Activated CD8-positive, alpha-beta memory T cell treated with anti-CD3 and anti-CD28 coated beads for 4 hours (primary cell): ENCODE results near the gene SEMA3A.
"Not testable (repeated sequence)": the region's sequence is repeated elsewhere in the genome, so short reads cannot be mapped to it uniquely, and the experiment has no call there.

Experiments used
- DNase-seq, 2 donors: peaks; one replicate each; pipeline ENCODE4 v3.0.0-alpha.2; 2020; ENCODE audit warnings: low read depth in 2 of 2

The SEMA3A gene

DNA sequence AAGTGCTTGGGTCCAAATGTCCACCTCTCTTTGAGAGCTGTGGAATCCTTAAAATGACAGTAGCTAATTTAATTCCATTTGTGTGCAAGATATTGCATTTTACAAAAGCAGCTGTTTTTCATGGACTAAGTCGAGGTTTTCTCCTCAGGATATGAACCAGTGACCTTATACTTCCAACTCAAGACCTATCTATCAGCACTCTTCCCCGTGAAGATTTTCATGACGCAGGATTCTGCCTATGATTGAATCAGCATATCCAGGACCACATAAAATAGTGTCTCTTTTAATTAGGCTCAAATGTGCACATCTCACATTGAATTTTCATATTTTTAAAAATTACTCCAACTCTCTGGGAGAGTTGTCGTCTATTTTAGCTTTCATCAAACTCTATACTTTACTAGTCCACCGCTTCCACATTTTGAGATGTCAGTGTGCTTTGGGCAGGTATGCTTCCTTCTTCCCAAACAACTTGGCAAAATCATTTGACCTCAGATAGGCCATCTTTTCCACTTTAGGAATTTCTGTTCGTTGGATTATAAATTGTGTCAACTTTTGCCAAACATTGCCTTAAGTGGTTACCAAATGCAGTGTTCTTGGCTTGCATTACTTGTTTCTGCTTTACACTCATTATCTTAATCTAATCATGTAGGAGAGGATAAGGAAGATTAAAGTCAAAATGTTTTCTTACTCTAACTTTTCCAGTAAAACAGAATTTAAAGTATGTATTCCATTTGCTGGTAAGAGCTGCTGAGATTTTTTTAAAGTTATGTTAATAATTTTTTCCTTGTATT is 39.4 kb downstream of the SEMA3A start:
- no peak for DNase-seq

DNA sequence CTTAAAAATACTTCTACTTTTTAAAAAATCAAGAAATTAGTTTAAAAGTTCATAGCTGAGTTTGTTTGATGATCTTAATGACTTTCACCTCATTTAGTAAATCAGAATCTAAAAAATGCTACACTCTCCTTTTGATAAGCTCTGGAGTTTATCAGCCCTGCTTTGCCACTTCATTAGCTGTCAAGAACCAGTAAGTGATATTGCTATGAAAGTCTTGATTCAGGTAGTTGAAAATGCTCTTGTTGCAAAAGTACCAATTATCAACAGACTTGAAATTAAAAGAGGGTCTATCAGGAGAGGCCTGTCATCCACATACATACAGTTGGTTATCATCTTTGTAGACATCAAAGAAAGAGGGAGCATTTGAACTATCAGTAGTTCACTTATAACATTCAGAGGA is 41.6 kb downstream of the SEMA3A start:
- no peak for DNase-seq

DNA sequence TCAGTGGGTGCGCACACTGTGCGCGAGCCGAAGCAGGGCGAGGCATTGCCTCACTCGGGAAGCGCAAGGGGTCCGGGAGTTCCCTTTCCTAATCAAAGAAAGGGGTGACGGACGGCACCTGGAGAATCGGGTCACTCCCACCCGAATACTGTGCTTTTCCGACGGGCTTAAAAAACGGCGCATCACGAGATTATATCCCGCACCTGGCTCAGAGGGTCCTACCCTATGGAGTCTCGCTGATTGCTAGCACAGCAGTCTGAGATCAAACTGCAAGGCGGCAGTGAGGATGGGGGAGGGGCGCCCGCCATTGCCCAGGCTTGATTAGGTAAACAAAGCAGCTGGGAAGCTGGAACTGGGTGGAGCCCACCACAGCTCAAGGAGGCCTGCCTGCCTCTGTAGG is 44.2 kb downstream of the SEMA3A start:
- not testable (repeated sequence) for DNase-seq

DNA sequence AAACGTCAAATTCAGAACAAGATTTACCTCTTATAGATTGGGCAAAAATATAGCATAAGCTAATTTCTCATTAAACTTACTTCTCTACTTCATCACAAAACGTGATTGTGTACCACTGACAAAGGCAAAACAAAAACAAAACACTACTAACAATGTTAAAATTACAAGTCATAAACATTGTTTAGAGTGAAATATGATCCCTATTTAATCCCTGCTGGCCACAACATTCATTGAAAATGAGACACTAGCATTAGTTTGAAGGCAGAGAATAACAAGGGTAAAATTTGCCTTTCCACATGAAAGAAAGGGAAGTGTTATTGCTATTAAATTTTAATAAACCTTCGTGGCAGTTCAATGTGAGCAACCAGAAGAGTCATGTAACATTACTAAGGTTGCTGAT is 45.0 kb downstream of the SEMA3A start:
- DNase-seq: no peak

DNA sequence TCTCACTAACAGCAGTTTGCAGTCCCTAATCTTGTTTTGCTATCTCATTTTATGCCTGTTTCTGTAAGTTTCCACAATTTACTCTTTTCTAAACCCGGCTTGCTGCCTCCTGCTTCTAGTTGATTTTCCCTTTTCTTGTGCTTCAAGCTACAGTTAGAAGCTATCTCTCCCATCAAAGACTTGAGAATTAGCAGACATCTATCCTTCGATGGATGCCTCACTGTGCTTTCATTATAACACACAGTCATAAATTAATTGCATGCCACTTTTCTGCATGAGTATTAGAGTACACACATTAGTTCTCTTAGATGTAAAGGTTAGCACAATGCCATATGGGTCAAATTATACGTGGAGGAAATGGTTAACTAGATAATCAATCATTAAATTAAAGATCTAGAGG is 48.7 kb downstream of the SEMA3A start:
- DNase-seq: no peak

DNA sequence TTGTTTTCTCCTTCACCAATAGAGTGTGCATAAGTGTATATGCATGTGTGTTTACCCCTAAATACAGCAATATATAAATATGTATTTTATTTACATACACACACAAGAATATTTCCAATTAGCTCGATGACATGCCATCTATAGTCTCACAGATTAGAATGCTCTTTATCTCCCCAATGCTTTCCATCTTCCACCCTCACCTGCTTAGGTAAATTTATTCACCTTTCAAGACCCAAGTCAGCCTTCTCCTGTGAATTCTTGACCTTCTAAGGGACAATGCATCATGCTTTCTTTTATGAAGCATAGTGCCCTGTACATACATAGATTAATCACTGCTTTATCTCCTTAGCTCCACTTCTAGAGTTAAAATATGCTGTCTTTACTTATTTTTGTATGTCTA is 49.7 kb downstream of the SEMA3A start:
- DNase-seq: no peak

DNA sequence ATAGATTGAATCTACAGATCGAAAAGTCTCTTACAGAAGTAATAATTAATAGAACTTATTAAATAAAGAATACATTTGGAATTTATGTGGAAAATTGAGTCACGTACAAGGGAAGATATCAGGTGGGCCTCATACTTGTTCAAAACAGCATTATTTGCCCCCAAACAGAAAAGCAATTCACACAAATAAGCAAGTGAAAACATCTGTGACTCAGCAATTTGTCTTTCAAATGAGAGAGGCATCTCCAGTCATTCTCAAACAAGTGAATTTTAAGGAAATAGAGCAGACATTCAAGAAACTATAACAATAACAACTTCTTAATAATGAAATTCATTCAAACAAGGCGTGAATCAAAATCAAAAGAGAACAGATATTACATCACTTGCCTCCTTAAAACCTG is 50.1 kb downstream of the SEMA3A start:
- DNase-seq: no peak

DNA sequence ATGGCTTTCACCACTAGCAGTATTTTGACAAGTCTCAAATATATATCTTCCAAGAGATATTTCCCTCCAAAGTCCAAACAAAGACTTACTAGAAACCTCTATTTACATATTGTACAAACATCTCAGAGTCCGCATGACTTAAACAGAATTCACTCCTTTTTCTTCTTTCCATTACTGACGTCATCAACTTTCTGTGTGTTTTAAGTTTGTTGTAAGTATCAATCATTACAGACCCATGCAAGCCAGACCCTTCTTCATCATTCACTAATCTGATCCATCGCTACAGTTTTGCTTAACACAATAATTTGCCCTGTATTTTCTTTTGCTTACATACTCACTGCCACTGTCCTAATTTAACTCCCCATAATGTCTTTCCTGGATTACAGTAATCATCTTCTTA is 51.9 kb downstream of the SEMA3A start:
- DNase-seq: no peak

DNA sequence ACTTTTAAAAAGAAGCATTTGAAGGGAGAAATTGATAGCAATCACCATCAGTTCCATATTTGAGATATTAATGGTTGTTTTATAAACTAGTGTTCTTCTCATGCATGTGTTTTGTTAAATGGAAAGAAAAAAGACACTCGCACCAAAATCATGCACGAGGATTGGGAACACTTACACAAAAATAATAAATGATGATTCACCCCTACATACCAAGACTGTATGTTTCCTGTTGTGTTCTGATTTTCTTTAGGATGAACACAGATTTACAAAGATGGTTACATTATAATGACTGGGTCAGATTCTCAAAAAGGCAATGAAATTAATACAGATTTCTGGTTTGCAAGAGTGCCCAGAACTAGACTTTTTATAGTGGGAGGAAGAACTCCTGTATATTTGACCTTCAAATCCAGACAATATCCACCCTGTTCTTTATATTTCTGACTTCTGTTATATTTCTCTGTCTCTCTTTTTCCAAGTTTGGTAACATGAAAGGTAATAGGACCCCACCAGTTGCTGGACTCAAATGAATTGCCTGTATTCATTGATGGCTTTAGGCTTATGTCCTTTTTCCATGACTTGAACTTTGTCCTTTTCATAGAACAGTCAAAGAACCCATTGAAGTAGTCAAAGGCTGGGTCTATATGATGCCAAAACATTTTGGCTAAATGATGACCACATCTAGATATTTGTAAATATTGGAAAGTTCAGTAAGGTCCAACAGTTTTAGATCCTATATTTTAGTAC is 54.4 kb downstream of the SEMA3A start:
- no peak for DNase-seq

DNA sequence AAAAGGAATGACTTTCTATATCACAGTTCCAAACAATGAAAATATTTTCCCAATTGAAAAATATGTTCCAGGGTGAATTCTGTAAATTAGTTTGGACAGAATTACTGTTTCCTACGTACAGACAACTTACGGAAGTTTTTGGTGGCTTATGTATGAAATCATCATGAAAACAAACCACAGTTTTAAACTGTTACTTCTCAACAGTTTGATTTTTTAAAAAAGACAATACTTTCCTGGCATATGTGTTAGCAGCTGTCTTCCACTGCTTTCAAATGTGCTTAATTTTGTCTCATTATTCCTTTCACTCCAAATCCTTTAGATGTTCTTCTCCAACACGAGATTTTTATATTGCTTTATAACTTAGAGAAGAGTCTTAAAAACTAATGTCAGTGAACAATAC is 56.2 kb downstream of the SEMA3A start:
- DNase-seq: no peak

DNA sequence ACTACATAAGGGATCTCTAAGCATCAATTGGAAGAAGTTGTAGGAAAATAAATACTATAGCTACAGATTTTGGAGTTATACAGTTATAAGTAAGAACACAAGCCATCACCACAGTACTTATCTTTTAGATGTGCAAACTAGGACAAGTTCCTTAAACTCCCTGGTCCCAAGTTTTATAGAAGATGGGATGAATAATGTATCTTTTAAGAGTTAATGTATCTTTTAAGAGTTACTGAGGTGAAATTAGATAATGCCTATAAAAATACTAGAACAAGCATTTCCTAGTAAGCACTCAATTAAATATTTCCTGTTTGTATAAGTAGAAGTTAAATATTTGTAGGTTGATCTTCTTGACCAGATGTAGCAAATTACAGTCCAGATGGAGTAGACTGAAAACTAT is 56.8 kb downstream of the SEMA3A start:
- no peak for DNase-seq

DNA sequence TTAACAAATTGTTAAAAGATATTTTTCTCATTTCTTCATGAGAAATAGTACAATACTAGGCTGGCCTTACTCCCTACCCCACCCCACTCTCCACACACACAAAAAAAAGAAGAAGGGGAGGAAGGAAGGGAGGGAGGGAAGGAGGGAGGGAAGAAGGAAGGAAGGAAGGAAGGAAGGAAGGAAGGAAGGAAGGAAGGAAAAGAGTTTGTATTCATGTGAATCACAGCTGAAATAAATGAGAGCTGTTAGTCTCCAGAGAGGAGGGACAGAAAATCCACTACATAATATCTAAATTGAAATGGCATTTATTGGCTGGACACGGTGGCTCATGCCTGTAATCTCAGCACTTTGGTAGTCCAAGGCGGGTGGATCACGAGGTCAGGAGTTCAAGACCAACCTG is 57.8 kb downstream of the SEMA3A start:
- DNase-seq: no peak

DNA sequence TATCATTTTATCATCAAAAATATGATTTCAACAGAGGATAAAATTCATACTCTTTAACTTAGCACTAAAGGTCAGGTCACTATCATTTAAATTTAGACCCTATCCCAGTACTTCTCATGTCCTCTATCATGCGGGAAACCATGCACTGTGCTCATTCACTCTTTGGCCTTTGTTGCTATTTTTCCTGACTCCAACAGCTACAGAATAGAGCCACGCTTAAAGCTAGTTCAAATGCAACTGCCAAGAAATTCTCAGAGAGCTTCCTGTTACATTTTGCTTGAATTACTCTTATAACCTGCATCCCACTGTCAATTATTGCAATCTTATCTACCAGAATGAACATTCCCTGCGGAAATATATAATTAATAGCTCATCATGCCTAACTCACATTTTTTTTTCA is 58.3 kb downstream of the SEMA3A start:
- DNase-seq: no peak

DNA sequence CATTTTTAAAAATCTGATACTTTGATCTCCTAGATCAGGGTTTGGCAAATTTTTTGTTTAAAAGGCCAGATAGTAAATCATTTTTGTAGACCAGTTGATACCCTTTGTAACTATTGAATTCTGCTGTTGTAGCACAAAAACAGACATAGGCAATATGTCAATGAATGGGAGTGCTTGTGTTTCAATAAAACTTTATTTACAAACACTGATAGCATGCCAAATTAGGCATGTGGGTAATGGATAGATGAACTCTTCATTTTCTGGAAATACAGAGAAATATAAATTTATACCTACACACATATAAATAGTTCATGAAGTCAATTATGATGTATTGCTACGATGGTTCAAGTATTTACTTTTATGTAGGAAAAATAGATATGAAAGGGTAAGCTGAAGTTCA is 60.4 kb downstream of the SEMA3A start:
- no peak for DNase-seq

DNA sequence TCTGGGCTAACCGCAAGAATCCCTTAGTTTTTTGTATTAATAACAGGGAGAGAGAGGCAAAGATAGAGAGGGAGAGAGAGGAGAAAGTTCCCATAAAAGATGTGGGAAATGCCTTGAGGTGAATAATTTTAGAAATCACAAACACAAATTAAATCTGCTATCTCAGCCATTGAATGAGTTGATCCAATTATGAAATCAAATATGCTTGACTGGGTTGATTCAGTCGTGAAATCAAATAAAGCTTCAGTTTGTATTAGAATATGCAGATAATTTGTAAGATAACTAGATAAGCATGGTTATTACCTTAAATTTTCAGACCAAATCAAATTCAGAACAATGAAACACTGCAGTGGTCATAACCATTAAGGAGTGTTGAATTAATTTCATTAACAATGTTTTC is 68.9 kb downstream of the SEMA3A start:
- no peak for DNase-seq

DNA sequence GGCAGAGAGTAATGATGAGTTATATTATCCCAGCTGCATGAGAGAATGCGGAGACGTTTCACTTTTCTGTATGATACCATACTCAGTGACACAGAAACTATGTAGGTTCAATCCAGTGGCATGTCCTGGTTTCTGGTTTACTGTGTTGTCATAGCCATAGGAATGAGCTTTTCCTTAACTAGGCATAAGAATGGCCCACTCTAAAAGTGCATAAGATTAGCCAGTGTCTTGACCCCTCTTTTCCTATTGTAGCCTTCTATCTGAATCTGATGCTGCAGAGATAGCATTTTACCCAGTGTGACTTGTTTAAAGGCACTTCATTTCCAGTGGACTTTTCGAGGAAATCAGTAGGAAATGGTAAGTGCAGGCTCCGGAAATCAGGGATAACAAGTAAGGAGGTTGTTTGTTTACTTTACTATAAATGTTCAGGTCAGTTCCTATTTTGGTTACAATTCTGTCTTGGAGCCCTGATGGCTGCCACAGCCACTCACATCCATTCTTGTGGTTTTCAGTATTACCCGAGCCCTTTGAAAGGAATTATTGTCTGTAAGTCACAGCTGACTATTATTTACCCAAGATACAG is 70.5 kb downstream of the SEMA3A start:
- no peak for DNase-seq

DNA sequence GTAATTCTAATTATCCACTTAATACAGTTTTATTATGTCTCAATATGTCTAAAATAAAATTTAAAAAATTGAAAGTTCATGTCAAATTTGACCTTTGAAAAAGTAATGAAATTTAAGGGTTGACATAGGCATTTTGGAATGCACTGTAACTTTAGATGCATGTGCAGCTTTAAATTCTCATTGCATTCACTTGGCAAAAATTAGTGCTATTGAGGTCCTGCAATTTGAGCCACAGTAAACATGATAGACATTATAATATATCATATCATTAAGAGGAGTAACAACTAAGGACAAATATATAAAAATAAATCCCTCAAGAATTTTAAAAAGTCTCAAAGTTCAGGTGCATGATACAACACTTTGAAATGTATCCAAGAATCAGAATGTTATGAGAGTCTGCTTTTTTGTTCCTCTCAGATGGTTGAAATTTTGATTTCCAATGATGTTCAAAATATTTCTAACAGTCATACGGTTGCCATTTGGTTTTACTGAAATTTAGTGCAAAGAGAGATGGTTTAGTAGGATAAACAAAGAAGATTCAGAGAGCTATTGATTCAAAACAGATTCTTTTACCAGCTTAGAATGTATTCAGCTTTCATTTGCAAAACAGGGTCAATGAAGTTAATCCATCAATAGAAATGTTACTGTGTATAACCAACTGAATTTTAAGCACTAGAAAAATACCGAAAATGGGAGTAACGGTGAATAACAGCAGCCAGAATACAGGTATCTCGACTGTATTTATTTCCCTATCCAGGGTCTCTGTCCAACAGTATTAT is 71.8 kb downstream of the SEMA3A start:
- DNase-seq: no peak

DNA sequence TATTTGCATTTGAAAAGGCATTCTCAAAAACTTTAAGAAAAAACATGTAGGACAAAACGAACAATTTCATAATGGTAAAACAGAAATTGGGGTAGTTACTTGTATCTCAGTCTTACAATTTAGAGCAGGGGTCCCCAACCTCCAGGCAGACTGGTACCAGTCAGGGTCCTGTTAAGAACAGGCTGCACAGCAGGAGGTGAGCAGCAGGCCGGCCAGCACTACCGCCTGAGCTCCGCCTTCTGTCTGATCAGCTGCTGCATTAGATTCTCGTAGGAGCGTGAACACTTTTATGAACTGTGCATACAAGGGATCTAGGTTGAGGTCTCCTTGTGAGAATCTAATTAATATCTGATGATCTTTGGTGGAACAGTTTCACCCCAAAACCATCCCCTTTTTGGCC is 77.3 kb downstream of the SEMA3A start:
- no peak for DNase-seq

DNA sequence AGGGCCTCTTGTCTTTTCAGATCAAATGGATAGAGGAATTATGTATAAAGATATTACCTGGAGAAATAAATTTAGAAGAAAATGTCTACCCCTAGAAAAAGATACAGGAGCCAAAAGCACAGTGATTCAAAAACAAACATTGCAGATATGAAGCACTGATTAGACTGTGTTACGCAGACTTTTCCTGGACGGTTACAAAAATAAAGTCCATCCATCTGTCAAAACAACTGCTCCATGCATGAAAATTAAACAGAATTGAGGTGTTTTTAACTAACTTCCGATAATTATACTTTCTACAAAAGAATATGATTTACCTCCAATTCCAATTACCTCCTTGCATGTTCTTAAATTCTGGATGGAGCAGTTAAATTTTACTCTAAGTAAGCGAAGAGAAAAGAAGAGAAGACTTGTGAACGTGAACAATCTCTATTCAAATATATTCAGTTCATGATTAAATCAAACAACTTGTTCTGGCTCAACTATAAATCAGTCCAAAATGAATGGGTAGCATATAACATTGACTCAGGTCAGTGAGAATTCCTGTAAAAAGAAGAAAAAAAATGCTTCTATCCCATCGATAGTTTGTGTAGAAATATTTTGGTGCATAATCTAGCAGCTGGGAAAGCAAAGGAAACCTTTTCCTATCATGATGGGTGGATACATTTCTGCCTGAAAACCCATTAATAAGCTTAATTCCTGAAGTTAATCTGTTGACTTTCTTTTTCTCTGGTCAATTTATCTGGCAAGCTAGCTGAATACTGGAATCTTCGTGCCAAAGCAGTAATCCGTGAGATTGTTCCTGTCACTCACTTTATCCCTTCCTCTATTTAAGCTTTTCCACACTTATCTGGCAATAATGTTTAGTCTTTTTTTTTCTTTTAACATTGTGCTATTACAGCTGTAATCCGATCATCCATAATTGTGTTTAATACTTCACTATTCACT is 80.4 kb downstream of the SEMA3A start:
- DNase-seq: no peak

DNA sequence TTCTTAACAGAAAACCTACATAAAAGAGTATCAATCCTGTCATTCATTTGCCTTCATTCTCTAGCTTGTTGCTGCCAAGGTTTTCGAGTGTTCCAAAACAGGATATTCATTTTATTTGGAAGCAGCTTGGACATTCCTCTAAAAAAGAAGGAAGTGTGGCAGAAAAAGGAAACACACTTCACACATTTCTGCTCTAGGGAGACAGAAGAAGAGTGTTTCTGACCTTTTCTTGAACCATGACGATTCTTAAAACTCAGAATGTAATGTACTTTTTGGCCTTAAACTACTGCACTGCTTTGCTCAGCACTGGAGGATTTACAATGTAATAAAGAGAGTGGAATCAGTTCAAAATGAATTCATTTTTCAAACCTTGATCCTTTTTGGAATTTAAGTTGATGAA is 81.3 kb downstream of the SEMA3A start:
- no peak for DNase-seq

DNA sequence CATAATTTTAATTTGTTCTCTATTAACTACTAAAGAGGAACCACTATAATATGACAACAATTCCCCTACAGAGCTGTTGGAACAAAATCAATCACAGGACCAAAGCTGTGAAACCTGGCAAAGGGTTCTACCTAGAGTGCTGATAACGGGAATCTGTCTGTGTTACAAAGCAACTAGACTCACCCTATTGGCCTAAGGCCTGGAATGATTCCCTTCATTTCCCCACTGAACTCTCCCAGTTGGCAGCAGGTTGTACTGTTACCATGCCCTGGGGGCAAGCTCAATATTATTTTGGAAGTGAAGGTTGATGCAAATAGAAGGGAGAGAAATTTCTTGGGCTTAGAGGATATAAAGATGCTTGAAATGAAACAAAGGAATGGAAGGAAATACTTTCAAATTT is 81.8 kb downstream of the SEMA3A start:
- DNase-seq: no peak
